ENCODE results near the gene NCAPD2.

NCAPD2 gene

DNA sequence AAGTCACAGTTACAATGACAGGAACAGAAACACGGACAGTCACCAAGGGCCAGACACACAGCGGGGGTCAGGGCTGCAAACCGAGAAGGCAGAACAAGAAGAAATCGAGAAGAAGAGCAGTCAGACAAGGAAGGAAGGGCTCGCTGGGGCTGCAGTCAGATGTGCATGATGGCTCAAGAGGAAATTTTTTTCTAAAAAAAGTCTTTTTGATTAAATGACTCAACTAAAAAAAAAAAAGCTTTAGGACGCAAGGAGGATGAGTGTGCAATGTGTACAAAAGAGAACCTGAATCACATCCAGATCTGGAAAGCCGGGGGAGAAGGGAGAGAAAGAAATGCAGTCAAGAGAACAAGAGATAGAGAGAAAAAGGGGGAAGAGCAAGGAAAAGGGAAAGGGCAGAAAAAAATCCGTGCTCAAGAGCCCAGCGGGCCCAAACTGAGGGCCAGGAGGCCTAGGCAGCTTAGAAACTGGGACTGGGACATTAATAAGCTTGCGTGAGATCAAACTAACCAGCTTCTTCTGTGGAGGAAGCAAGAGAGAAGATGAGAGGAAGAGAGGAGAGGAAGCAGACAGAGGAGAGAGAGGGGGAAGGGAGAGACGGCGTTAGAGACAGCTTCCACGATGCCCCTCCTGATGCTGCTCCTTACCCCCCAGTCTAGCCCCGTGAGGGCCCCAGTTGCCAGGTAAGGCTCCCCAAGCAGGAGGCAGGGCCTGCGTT, 55.2 kb downstream of the NCAPD2 start:
- no peak for TF ChIP-seq POLR2A (IDR thresholded peaks at IDR 0.05; ENCODE audit: extremely low read depth, insufficient read length)
- TF ChIP-seq, protein P1, sequence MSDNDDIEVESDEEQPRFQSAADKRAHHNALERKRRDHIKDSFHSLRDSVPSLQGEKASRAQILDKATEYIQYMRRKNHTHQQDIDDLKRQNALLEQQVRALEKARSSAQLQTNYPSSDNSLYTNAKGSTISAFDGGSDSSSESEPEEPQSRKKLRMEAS (IDR thresholded peaks at IDR 0.05; ENCODE audit: low read depth, low read length): no peak
- TF ChIP-seq MYC (IDR thresholded peaks at IDR 0.05; ENCODE audit: low read depth, low read length): no peak
- TF ChIP-seq, protein P2, sequence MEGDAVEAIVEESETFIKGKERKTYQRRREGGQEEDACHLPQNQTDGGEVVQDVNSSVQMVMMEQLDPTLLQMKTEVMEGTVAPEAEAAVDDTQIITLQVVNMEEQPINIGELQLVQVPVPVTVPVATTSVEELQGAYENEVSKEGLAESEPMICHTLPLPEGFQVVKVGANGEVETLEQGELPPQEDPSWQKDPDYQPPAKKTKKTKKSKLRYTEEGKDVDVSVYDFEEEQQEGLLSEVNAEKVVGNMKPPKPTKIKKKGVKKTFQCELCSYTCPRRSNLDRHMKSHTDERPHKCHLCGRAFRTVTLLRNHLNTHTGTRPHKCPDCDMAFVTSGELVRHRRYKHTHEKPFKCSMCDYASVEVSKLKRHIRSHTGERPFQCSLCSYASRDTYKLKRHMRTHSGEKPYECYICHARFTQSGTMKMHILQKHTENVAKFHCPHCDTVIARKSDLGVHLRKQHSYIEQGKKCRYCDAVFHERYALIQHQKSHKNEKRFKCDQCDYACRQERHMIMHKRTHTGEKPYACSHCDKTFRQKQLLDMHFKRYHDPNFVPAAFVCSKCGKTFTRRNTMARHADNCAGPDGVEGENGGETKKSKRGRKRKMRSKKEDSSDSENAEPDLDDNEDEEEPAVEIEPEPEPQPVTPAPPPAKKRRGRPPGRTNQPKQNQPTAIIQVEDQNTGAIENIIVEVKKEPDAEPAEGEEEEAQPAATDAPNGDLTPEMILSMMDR (IDR thresholded peaks at IDR 0.05; ENCODE audit: low read depth, low read length): no peak

DNA sequence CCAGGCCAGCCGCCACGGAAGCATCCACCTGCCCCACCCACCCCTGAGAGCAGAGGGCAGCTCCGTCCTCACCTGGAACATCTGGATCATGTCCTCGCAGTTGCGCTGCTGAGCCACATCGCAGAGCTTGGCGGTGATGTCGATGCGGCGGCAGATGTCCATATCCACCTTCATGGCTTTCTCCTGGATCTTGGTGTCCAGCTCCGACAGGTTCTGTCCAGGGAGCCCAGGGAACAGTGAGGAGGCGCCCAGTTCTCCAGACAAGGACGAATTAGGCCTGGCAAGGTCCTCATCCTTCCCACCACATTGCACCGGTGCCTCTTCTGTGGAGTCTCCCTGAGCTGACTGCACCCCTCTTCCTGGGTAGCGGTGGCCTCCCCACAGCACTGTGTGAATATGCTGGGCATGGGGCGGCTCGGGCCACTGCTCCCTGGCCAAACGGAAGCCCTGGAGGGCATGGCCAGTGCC, 55.8 kb downstream of the NCAPD2 start:
- TF ChIP-seq, protein P2 (IDR thresholded peaks at IDR 0.05; ENCODE audit: low read depth, low read length): no peak
- TF ChIP-seq POLR2A (IDR thresholded peaks at IDR 0.05; ENCODE audit: extremely low read depth, insufficient read length) (no peak), MYC (IDR thresholded peaks at IDR 0.05; ENCODE audit: low read depth, low read length) (no peak)
- TF ChIP-seq, protein P1 (IDR thresholded peaks at IDR 0.05; ENCODE audit: low read depth, low read length): no peak
- no peak overlapping the region for H3K4me3 ChIP-seq (ENCODE audit: low read depth, low read length)

More for the DNA sequence above, 55.2 kb downstream of the NCAPD2 start:
- H3K4me3 ChIP-seq (ENCODE audit: low read depth, low read length): no peak overlapping the region
- DNase-seq (ENCODE audit: low read depth): no peak

DNA sequence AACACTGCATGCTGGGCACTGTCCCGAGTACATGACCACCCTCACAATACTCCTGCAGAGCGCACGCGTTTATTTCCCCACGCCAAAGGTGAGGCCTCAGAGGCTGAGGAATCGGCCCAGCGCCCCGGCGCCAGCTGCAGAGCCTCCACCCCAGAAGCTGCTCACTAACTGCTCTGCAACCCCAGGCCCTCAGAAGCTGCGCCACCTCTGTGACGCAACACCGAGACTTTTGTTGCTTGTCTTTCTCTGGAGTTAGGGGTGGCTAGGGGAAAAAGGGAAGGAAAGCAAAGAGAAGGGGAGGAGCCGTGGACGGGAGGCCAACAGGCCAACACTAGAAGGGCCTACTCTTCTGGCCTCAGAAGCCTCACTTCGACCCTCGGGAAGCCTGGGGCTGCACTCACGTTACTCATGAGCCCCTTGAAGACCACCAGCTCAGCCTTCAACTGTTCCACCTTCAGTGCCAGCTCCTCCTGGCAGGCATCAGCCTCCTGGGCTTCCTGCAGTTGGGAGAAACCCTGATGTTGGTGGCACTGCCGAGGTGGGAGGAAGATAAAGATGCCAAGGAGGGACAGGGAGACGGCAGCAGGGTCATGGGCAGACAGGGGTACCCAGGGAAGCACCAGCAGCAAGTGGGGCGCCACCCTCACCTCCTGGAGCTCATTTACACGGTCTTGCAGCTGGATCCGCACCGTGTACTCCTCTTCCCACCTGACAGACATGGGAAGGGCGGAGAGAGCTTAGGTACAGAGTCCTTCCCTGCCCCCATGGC, 56.6 kb downstream of the NCAPD2 start:
- H3K4me3 ChIP-seq (ENCODE audit: low read depth, low read length): peak overlapping the region; percentile 16
- DNase-seq (ENCODE audit: low read depth): peak; percentile 93
- no peak for TF ChIP-seq MYC (IDR thresholded peaks at IDR 0.05; ENCODE audit: low read depth, low read length)
- TF ChIP-seq, protein P1 (IDR thresholded peaks at IDR 0.05; ENCODE audit: low read depth, low read length): 0 out of 2 replicates have a peak, but pooled peaks have one; percentile 9

More for the DNA sequence above, 55.8 kb downstream of the NCAPD2 start:
- no peak for DNase-seq (ENCODE audit: low read depth)

DNA sequence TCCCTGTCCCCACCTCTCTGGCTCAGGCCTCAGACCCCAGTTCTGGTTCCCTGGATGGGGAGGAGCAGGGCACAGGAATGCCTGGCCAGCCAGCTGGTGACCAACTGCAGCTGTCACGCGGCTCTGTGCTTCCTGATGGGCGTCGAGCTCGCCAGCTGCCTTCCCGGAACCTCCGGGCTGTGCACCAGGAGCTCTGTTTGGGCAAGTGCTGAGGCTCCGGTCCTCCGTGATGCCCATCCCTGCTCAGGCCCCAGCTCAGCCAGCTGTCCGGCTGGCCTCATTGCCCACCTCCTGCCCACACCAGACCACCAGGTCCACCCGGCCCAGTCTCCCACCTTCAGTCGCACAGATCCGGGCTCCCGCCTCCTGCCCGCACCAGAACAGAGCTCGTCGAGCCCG, 57.2 kb downstream of the NCAPD2 start:
- H3K4me3 ChIP-seq (ENCODE audit: low read depth, low read length): no peak overlapping the region
- DNase-seq (ENCODE audit: low read depth): no peak
- TF ChIP-seq, protein P2 (IDR thresholded peaks at IDR 0.05; ENCODE audit: low read depth, low read length): no peak
- TF ChIP-seq POLR2A (IDR thresholded peaks at IDR 0.05; ENCODE audit: extremely low read depth, insufficient read length) (no peak), MYC (IDR thresholded peaks at IDR 0.05; ENCODE audit: low read depth, low read length) (no peak)
- TF ChIP-seq, protein P1 (IDR thresholded peaks at IDR 0.05; ENCODE audit: low read depth, low read length): no peak

DNA sequence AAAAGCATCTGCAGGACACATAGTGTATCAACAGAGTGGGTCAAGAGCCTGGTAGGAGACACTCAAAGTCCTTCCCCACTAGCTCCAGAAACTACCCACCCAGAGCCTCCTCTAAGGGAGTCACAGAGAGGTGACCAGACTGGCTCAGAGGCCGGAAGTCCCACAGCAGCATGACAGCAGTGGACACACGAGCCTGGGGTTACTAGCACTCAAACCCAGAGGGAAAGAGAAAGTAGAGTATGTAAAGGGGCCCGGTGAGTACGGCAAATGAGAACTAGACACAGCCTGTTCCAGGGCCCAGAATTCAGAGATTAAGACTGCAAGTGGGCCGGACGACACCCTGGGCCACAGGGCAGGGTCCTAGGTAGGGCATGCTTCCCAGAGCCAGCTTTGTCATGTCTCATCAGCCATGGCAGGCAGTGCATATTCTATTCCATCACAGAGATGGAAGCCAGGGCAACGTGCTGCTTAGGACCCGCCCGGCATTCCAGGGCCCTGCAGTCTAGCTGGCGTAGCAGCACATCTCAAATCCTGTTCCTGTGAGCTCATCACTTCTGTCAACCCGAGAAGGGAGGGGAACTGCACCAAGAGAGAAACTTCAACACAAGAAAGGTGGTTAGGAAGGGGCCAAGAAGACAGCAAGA, 57.7 kb downstream of the NCAPD2 start:
- no peak for DNase-seq (ENCODE audit: low read depth)
- no peak overlapping the region for H3K4me3 ChIP-seq (ENCODE audit: low read depth, low read length)
- TF ChIP-seq, protein P2 (IDR thresholded peaks at IDR 0.05; ENCODE audit: low read depth, low read length): no peak
- TF ChIP-seq MYC (IDR thresholded peaks at IDR 0.05; ENCODE audit: low read depth, low read length) (no peak), POLR2A (IDR thresholded peaks at IDR 0.05; ENCODE audit: extremely low read depth, insufficient read length) (no peak)
- TF ChIP-seq, protein P1 (IDR thresholded peaks at IDR 0.05; ENCODE audit: low read depth, low read length): no peak
